ENCODE measurements around the gene CLN6.
A peak's percentile ranks its signal among the peaks of the same experiment; 100 is the strongest.
"Not testable (repeated sequence)": the region's sequence is repeated elsewhere in the genome, so short reads cannot be mapped to it uniquely, and the experiment has no call there.

CLN6 gene

DNA sequence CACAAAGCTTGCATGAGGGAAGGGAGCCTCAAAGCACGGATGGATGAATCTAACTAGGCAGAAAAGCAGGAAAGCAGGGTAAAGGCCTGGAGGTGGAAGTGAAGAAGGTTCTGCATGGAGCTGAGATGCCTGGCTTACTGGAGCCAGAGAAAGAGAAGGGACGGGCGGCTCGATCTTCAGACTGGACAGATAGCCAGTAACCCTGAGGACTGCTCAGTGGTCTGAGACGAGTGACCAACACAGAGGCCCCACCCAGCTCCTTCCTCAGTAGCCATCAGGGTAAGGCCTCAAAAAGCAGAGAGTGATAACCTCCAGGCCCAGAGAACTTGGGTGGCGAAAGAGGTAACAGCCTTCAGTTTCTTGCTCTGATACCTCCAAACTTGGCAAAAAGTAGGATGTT is 6.4 kb downstream of the CLN6 start:
- no peak for DNase-seq (ENCODE audit: low spot score)

DNA sequence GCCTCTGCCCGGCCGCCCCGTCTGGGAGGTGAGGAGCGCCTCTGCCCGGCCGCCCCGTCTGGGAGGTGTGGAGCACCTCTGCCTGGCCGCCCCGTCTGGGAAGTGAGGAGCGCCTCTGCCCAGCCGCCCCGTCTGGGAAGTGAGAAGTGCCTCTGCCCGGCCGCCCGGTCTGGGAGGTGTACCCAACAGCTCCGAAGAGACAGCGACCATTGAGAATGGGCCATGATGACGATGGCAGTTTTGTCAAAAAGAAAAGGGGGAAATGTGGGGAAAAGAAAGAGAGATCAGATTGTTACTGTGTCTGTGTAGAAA is 7.1 kb downstream of the CLN6 start:
- DNase-seq (ENCODE audit: low spot score), result not testable (repeated sequence)

- not testable (repeated sequence) for DNase-seq (ENCODE audit: low spot score)
Measured at GRCh38 chr15:68221530-68222431, 7.7 kb downstream of the CLN6 start.

DNA sequence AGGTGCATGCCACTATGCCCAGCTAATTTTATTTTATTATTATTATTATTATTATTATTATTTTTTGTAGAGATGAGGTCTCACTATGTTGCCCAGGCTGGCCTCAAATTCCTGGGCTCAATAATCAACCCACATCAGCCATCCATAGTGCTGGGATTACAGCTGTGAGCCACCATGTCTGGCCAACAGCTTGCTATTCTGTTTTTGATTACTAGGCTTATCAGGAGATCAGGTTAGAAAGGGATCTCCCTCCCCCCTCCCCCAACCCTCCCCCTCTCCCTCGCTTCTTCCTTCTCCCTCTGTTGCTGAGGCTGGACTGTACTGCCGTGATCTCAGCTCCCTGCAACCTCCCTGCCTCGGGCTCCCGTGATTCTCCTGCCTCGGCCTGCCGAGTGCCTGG is 8.6 kb downstream of the CLN6 start:
- no peak for DNase-seq (ENCODE audit: low spot score)

- no peak for DNase-seq (ENCODE audit: low spot score)
Measured at GRCh38 chr15:68220489-68220888, 9.0 kb downstream of the CLN6 start.

DNA sequence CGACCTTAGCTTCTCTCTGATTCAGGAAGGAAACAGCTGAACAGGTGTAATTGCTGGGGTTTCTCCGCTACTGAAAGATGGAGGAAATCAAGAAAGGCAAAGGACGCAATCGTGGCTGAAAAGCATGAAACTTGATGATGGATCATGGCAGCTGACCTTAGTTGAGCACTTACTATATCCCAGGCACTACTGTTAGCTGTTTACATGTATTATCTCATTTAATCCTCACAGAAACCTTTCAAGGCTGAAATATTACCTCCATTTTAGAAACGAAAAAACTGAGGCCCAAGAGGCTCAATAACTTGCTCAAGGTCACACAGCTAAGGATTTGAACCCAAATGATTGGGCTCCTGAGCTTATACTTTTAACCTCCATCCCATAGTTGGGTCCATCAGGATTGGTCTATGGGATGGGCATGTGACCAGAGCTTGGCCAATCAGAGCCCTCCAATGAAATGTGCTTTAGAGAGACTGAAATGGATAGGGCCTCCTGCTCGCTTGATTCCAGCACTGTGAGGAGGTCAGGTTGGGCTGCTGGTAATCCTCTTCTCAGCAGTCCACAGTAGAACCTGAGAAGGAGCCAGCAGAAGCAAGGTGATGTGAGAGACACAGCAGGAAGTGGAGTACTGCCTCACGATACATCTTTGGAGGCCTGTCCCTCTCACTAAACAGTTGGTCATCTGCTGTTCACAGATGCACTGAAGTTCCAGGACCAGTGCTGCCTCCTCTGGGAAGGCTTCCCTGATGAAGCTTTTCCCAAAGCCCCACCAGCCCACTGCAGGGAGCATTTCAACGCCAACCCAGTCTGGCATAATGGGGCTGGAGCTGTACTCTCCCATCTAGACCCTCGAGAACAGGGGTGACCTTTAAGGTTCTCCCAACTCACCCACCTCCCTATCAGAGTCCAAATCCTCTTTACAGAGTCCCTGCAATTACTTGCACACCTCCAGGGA is 10.4 kb downstream of the CLN6 start:
- no peak for DNase-seq (ENCODE audit: low spot score)

- DNase-seq (ENCODE audit: low spot score), result no peak
Measured at GRCh38 chr15:68218331-68218730, 11.2 kb downstream of the CLN6 start.

- DNase-seq (ENCODE audit: low spot score), result no peak
Measured at GRCh38 chr15:68217341-68217740, 12.2 kb downstream of the CLN6 start.

- DNase-seq (ENCODE audit: low spot score), result no peak
Measured at GRCh38 chr15:68214838-68215254, 14.7 kb downstream of the CLN6 start.

DNA sequence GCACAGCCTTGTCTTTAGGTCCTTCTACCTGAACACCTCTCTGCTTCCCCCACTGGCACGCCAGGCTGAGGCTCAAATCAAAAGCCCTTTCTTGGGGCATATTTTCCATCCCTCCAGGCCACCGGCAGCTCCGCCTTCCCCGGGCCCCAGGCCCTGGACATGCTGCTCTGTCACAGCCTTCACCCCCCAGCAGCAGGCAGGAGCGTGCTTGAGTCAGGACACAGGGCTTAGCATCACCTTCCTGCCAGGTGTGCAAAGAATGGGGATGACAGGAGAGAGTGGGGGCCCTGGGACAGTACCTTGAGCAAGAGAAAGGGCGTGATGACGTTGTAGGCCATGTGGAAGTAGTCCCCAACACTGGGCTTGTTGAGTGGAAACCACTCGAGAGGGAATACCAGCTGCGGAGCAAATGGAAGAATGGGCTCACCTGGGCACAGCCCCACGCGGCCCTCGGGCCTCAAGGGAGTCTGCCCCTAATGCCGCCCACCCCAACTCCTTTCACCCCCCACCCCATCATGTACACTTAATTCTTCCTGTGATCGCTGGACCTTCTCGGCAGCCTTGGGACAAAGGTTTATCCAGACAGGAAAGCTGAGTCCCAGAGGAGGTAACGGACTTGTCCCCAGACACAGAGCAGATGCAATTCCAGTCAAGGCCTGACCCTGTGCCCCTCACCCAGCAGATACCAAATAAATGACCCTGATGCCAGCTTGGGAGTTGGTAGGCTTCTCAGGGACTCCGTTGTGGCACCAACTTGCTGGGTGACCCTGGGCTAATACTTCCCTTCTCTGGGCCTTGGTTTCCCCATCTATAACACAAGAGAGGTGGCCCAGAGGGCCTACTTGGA is 15.3 kb downstream of the CLN6 start:
- DNase-seq (ENCODE audit: low spot score), result no peak

DNA sequence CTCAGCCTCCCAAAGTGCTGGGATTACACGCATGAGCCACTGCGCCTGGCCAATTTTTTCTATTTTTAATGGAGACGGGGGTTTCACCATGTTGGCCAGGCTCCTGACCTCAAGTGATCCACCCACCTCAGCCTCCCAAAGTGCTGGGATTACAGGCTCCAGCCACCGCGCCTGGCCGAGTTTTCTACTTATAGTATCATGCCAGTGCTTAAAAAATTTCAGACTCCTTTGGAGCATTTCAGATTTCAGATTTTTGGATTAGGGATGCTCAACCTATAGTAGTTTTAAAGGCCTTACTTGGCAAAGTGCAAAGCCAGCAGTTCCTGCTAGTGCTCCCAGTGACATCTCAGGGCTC is 16.1 kb downstream of the CLN6 start:
- DNase-seq (ENCODE audit: low spot score), result not testable (repeated sequence)

DNA sequence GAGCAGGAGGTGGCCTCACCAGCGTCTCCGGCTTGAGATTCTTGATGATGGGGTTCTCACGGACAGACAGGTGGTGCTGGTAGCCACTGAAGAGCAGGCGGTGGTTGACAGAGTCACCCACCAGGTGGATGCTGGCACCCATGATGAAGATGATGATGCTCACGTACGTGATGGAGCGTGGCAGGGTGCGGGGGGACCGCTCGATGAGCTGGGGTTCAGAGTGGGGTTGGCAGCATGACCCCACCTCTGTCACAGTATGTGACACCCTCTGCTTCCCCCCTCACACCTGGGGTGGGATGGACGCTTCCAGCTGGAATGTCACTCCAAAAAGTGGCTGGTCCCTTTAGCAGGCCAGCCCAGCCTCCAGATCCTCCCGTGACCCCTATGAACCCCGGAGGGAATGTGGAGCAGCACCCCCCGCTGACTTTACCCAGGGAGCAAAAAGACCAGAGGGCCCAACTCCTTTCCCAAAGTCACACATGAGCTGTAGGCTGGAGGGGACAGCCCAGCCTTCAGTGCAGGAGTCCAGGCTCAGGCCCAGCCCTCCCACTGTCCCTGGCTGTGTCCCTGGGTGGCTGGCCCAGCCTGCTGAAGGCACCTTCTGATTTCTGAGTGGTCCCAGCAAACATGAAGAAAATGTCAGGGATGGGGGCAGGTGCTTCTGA is 17.7 kb downstream of the CLN6 start:
- no peak for DNase-seq (ENCODE audit: low spot score)

GRCh38 chr15:68210821-68211655 is 18.5 kb downstream of the CLN6 start:
- peak; percentile 76 for DNase-seq (ENCODE audit: low spot score)

DNA sequence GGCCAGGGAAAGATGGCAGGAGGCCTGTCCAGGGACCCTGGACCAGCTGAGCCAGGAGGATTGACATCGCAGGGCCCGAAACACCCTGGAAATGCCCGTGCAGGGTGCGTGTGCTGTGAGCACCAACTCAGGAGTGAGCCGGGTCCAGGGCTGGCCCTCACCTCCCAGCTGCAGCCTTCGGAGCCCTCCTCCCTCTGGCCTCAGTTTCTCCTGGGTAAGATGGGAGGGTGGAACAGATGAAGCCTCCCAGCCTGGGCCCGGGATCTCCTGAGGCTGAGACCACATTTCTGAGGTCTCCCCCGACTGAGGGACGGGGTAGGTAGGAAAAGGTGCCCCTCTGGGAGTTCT is 19.1 kb downstream of the CLN6 start:
- DNase-seq (ENCODE audit: low spot score), result no peak

DNA sequence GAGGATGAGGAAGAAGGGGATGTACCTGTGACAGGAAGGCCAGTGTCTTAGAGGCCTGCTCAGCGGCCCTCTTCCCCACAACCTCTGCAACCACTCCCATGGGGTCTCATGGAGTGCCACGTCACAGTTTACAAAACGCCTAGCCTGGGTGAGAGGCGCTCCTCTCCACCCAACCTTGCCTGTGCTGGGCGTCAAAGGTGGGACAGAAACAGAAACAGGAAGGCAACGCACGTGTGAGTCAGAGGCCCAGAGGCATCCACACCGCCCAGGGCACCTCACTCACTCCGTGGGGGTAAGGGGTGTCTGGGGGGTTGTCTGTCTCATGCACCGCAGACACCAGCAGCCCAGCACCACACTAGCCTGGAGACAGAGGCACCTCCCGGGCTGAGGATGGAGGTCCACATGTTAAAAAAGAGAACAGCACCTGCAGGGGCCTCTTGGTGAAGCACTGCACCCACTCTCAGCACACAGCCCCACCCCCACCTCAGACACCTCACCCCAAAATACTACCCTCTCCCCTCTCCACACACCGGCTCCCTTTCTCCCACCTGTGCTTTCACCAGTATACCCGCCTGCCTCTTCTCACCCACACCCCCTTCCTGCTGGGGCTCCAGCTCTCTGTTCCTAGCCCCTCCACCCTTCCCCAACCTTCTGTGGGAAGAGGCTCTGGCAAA is 19.7 kb downstream of the CLN6 start:
- no peak for DNase-seq (ENCODE audit: low spot score)

DNA sequence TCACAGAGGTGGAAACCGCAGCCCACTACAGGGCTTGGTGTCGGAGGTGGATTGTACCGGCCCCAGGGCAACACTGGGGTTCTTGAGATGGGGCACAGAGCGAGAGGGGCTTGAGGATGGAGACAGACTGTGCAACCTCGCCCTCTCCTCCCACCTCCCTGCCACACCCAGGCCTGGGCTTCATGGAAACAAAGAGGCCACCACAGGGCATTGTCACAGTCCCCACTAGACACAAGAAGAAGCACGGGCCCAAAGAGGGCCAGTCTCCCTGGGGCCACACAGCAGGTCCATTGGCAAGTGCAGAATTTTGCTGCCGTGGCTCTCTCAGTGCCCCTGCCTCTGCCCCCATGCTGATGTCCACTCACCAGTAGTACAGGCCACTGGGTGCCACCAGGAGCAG is 20.3 kb downstream of the CLN6 start:
- no peak for DNase-seq (ENCODE audit: low spot score)

- no peak for DNase-seq (ENCODE audit: low spot score)
Measured at GRCh38 chr15:68208636-68209240, 20.8 kb downstream of the CLN6 start.

DNA sequence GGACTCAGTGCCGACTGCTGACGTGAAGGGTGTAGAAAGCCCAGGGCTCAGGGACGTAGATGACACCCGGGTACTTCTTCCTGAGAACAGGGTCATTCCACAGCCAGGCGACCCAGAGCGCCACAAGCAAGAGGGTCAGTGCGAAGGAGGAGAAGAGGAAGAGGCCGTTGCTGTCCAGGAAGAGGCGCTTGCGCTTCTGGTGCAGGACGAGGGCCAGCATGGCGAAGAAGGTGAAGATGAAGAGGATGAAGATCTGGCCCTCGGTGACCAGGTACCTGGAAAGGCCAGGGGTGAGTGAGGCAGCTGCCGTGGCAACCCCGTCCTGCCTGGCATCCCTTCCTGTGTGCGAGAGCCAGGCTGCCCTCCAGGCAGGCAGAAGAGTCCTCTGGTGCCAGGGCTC is 21.4 kb downstream of the CLN6 start:
- no peak for DNase-seq (ENCODE audit: low spot score)

DNA sequence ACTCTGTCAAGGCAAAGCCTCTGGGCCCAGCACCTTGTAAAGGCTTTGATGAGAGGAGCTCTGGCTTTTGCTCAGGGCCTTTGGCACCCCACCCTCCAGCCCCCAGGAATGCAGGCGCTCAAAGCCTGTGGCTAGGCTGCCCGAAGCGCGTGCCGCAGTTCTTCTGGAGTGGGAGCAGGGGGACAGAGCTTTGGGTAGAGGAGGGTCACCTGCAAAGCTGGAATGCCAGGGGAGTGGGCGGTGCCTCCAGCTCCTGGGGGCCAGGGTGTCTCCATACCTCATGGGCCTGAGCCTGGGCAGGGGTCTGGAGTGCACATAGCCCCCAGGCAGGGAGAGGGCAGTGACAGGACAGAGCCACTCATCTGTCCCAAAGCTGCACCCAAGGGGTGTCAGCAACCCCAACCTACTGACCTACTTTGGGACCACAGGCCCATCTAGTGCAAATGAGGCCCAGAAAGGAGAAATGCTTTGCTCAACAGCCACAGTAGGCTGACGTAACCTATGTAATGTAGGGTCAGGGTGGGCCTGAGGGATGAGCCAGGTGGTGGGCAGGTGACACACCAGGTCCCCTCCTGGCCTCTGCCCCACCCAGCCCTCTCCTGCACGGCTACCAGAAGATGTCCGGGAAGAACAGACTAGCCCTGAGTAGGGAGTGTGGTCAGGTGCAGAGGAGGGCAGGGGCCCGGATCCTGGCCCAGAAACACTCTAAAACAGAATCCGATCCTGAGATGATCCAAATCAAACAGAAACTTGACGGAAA is 22.2 kb downstream of the CLN6 start:
- no peak for DNase-seq (ENCODE audit: low spot score)

All from AG08395 (cell line).